Keratinocyte (primary cell): Measurements from ENCODE around the gene SLC6A1.

Experiments used
- EZH2 ChIP-seq: IDR thresholded peaks from one replicate; pipeline ENCODE4 v1.6.1; 2012; ENCODE audit warnings: inconsistent platforms, mild to moderate bottlenecking, low read length, moderate library complexity
- TF ChIP-seq, protein P1 (sequence below), 3 experiments: IDR thresholded peaks in 1 of 3; conservative IDR thresholded peaks in 1 of 3; optimal IDR thresholded peaks in 1 of 3; 2 replicates in 2 of 3; 3 replicates in 1 of 3; pipeline versions ENCODE3 to v1.5.1; 2011; ENCODE audit warnings: low read length in 3 of 3, mild to moderate bottlenecking in 3 of 3, moderate library complexity in 2 of 3, control low read depth in 1 of 3, inconsistent platforms in 1 of 3; ENCODE audit not compliant: insufficient read depth in 2 of 3; ENCODE audit errors: extremely low read depth in 1 of 3

DNA sequence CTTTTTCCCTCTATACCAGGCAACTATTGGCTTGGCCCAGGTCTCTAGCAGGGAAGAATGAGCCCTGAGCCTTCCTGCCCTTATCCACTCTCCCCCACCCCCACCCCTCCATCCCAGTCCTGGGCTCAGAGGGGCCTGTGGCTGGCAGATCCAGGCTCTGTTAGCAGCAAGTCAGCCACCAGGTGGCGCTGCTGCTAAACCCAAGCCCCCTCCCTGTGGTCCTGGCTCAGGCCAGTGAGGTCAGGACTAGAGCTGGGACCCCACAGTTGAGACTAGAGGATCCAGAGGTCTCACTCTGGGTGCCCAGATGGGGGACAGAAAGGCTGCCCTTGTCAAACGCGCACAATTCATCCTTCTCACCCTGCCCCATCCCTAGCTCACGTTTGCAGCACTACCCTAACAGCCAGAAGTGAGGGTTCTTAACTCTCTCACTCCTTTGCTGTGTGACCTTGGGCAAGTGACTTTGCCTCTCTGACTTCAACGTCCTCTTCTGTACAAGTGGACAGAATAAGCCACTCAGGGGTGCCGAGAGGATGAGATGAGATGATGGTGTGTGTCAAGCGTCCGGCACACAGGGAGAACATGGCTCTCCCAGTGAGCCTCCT is 46.8 kb upstream of the SLC6A1 start:
- TF ChIP-seq, protein P1, sequence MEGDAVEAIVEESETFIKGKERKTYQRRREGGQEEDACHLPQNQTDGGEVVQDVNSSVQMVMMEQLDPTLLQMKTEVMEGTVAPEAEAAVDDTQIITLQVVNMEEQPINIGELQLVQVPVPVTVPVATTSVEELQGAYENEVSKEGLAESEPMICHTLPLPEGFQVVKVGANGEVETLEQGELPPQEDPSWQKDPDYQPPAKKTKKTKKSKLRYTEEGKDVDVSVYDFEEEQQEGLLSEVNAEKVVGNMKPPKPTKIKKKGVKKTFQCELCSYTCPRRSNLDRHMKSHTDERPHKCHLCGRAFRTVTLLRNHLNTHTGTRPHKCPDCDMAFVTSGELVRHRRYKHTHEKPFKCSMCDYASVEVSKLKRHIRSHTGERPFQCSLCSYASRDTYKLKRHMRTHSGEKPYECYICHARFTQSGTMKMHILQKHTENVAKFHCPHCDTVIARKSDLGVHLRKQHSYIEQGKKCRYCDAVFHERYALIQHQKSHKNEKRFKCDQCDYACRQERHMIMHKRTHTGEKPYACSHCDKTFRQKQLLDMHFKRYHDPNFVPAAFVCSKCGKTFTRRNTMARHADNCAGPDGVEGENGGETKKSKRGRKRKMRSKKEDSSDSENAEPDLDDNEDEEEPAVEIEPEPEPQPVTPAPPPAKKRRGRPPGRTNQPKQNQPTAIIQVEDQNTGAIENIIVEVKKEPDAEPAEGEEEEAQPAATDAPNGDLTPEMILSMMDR (optimal IDR thresholded peaks at IDR 0.05 in 1 of 3, IDR thresholded peaks at IDR 0.05 in 1 of 3, conservative IDR thresholded peaks at IDR 0.05 in 1 of 3; ENCODE audit: extremely low read depth in 1 of 3, insufficient read depth in 2 of 3, low read length in 3 of 3) = peak; percentile 82 to 89 (median 88)
- TF ChIP-seq EZH2 = no peak
